ENCODE measurements around the gene DLK1.

DLK1 gene

DNA sequence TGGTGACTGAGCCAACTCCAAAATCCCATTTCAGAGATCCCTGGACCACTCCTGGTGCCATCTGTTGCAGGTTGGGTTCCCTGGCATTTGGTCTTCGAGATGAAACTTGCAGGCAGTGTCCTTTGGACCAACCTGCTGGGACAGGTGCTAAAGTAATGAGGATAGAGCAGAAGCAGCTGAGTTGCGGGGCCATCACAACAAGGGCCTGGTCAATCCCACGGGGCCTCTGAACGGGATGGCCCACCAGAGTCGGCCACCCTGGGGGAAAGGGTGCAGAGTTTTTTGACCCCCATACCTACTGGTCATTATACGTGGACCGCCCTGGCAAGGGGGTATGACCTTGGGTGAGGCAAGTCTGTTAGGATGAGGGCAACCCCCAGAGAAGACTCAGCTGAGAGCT, 39.3 kb downstream of the DLK1 start:
- no peak for DNase-seq

DNA sequence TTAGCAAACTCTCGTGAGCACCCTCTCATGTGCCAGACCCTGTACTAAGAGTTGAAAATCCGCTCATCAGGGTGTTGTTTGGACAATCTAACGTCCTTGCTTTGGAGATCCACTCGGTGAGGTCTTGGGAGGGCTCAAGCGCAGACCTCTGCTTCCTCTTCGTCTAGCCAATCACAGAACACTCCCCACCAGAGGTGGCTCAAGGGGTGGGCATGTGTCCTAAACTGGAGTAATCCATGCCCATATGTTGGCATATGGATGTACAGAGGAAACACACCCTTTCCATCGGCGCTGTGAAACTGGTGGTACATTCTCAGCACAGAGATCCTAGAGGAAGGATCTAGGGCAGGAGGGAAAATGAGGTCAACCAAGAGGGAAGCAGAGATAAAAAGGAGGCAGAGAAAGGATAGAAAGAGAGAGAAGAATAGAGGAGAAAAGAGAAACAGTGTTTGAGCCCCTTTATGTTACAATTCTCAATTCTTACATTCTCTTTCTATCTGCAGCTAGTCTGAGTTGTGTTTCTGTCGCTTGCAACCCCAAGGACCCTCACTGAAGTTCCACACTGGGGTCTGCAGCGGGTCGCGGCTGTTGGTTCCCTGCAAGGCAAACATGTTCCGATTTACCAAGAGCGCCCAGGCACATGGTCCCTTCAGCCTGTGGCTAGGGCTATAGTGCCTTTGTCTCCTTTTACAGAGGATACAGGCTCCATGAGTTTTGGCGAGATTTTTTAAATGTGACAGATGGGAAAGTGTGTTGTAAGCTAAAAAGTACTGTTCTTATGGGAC, 40.5 kb downstream of the DLK1 start:
- DNase-seq, result no peak

DNA sequence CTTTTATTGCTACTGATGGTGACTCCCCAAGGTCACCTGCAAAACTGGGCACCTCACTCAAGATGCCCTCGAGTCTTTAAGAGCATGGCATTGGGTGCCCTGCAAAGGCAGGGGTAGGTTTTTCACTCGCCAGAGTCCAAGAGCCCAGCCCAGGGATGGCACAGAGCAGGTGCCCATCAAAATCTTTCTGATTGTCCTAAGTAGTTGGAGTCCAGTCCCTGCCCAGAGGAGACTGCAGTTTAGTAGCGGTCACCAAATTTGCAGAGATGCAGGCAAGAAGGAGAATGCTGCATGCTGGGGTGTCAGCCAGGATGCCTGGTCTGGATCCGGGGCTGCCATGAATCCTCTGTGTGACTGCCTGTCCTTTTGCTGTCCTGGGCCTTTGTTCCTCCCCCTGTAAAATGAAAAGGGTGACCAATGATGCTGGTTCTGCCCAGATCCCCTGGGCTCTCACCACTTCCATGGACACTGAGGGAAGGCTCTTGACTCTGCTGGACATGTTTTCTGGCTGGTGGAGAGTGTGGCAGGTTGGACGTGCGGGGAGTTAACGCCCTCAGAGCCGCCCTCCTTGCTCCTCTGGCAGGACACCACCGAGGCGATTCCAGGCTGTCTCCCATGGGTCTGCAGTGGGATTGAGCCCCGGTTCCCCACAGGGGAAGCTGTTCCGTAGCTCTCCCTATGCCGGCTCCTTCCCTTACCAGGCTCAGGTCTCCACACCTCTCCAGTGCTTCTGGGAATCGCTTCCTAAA, 41.3 kb downstream of the DLK1 start:
- no peak for DNase-seq

DNA sequence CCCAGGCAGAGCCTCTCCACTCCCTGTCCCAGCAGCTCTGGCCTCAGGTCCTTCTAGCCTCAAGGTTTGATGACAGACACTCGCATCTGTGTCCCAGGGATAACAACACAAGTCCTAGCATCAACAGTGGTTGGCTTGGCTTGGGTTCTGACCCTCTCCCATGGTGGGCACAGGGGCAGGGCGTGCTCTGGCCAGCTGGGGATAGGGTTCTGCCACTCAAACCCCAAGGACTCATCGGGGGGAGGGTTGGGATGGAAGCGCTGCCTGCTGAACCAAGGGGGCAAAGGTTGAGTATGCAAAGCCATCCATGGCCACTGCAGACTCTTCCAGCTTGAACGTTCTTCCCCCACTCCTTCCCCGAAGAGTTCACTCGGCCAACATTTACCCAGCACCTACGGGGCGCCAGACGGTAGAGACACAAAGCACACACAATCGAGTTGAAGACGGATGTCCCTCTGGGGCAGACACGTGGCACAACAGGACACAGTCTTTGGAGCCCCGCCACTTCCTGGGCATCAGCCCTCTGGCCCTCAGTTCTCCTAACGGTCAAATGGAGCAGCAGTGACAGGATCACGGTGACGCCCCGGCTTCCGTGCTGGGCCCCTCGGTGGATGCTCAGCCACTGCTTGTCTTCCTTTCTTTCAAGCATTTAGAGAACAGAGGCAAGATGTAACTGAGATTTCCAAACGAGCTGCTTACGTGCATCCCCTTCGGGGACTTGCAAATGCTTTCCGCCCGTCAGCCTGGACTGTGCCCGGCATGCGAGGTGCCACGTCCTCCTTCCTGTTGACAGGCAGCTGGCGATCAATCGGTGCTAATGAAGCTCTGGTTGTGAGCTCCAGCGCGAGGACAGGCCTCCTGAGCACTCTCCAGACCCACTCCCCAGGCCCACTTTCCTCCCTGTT, 42.6 kb downstream of the DLK1 start:
- DNase-seq, result no peak

DNA sequence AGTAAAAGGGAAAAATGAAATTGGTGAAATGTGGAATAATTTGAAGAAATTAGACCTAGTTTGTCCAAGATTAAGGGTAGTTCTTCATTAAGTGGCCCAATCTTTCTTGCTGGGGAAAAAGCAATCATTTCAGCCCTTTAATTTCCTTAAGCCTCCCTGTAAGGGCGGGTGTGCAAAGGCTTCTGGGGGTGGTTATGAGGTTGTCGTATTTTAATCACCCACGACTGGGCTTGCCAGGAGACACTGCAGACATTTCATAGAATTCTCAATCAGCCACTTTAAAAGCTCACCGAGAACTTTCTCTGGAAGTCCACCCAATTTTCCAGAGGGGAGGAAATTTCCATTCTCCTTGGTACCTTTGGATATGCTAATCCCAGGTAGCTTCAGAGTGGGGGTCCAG, 43.4 kb downstream of the DLK1 start:
- DNase-seq, result no peak

DNA sequence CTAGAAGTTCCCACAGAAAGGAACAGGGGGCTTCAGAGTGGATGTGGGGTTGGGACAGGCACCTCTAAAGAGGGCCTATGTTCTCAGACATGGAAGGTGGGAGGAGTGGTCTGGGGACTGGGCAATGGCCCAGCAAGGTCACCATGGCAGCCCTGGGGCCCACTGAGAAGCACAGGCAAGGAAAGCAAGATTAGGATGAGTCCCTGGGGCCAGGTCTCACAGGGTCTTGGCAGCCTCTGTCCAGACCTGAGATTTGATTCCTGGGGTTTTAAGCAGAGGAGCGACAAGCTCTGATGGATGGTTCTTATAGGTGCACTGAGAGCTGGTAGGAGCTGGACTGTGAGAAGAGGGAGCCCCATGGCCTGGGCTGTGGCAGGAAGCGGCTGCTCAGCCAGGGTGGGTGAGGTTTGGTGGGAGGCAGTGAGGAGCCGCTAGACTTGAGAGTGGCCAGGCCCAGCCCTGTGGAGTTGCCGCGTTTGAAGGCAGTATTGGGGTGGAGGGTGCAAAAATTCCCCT, 44.0 kb downstream of the DLK1 start:
- no peak for DNase-seq

DNA sequence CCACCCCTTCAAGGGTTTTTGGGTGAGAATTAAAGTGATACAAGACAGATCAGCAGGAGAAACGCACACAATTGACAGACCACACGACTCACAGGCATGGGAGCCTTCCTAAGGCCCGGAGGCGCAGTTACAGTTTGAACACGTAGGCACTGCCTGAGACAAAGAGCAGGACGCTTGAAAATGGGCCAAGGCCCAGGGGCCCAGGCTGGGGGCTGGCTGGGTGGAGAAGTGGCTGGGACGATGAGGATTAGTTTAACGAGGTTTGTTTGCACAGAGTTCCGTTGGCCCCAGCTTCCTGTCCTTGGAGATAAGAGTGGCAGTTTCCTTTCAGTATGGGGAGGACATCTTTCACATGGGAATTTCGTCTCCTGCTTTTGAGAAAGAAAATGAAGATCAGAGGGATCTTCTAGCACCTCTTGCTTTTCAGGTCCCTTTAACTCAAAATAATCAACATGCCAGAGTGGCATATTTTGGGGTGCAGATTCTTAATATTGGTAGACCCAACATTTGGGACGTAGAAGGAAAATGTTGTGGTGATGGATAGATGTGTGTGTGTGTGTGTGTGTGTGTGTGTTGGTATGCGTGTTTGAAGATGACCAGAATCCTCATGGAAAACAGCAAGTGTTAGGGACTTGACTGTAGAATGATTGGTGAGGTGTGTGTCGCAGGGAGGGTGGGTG, 44.6 kb downstream of the DLK1 start:
- no peak for DNase-seq

DNA sequence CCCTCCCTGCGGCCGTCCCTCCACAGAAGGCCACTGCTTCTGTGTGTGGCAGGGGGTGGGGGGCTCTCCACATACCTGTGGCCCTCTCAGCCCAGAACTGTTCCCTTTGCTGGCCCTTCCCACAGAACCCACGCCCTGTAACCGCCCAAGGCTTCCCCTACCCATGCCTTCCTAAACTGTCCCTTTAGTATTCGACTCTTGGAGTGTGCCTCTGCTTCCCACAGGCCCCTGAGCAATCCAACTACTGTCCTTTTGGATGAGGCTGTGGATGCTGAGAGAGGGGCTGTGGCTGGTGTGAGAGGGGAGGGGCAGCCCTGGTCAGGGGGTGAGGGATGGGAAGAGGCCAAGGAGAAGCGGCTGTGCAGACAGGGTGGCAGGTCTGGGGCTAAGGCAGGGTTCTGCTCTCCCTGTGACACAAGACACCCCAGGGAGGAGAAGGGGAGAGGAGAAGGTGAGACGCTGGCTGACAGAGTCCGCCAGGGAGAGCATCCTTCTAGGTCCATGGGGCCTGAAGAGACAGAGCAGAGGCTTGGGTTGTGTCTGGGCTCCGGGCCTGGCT, 46.0 kb downstream of the DLK1 start:
- no peak for DNase-seq

DNA sequence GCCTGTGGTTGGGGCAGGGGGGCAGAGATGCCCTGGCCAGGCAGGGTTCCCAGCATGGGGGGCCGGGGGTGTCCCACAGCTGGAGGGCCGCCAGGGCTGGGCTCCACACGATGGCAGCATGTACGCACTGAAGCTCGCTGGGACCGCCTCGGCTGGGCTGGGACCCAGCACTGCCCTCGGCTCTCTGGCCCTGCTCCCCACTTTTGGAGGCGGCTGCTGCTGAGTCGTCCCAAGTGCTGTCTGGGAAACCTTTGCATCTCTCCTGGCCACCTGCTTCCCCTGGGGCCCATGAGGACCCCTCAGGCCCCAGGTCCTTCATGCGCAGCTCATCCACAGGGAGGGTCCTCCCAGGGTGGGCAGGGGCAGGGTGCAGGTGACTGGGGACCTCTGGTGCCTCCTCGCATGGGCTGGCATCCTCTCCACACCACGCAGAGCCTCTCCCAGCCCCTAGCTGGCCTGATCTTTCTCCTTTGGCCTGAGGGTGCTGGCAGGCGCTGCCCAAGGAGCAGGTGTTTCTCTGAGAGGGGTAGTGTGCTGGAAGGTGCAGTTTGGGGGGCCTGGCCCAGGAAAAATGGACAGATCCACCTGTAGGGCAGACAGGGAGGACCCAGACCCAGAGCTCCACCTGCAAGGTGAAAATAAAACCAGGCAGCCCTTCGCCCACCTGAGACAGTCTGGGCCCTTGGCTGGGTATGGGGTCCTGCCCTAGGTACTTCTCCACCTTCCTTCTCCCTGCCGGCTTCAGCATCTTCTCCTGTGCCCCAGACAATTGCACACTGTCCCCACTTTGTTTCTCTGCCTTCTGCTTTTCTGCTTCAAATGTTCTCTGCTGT, 46.9 kb downstream of the DLK1 start:
- no peak for DNase-seq

DNA sequence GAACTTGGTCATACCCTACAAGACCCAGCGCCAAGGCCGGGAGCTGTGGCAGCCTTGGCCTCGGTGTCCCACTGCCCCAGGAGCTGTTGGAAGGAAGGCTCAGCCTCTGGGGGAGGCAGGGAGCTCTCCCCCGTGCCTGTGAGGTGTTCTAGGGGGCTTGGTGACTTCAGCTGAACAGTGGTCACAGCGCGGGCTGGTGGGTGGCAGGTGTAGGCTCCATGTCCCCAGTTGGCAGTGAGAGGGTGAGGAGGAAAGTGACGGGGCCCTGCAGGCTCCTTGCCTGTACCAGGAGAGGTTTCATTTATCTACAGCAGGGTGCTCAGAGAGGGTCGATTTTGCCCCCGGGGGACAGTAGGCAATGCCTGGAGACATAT, 47.5 kb downstream of the DLK1 start:
- DNase-seq, result no peak

DNA sequence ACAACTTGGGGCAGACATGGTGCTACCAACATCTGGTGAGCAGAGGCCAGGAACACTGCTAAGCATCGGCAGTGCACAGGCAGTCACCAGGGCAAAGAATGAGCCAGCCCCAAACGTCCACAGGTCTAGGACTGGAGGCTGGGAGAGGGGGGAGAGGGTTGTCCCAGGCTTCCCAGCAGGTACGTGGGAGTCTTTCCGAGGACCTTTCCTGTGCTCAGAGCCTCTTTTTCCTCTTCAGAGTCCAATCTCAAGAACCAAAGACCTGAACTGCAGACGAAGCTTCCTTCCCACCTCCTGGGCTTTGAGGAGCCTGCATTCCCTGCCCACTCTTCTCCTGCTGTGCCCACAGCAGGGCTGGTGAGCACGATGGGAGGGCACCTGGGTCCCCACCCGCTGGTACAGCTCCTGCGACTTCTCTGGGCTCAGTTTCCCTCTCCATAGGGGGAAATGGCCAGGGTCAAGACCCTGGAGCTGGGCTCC, 48.7 kb downstream of the DLK1 start:
- no peak for DNase-seq

DNA sequence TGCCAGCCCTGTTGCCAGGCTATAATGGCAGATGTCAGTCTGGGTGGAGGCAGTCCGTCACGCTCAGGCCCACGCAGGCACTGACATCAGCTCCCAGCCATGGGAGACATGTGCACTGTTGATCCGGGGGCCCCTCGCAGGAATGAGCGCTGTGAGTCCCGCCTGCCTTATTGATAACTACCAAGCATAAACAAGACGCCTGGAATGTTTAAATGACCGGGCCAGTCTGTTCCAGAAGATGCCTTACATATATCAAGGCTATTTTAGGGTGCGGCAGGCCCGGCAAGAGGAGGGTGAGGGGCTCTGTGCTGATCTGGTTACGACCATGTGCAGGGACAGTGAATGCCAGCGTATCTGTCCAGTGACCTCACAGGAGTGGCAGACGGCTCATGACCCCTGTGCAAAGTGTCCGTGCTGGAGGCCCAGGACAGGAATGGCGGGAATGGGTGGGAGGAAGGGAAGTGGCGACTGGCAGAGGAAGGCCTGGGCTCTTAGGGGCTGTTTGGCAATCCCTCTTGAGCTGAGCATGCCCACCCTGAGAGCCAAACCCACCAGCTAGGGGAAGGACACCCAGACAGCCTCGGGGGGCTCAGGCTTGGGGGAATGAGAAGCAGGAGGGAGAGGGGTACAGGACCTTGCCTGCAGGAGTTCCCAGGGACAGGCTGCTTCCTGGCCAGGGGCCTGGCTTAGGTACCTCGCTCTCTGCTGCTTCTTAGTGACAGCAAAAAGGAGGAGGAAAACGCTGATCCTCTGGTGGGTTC, 49.3 kb downstream of the DLK1 start:
- no peak for DNase-seq

DNA sequence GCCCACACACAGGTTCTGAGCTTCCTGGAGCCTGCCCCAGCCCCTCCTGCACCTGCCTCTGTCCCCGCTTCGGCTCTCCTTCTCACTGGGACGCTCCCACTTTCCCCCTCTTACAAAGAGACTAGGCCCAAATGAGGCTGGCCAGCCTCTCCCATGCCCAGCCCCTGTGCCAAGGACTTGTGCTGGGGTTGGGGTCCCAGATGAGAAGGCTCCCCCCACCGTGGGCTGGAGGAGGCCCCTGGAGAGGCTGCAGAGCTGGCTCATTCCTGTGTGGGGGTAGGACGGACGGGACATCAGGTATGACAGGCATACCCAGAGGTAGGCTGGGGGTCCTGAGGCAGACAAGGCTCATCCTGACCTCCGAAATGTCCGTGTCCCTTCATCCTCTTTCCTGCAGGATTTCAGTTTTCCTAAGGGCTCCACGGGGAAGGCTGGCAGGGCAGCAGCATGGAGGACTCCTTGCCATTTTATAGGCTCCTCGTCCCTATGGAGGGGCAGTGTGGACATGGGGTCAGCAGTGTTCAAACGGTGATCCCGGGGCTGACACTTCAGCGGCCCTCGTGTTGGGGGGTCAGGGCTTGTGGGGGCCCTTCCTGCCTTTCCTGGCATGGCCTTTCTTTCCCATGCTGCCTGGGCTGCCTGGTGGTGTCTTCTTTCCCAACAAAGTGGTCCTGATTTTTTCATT, 50.1 kb downstream of the DLK1 start:
- DNase-seq, result no peak

DNA sequence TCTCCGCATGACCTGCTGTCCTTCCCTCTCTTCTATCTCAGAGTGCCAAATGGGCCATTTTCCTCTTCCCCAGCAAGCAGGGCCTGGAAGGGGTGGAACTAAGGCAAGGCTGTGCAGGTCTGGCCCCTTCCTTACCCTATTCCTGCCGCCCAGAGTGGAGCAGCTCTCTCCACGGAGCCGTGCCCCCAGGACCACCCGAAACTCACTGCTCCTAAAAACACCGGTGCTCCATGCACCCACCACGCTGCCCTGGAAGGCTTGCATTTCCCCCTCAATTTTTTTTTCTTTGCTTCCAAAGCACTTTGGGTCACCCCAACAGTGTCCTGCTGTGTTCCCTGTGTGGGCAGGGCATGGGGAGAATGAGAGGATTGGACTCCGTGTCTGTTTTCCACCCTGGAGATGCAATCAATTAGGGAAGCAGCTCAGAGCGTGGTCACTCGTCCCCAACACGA, 50.7 kb downstream of the DLK1 start:
- no peak for DNase-seq

DNA sequence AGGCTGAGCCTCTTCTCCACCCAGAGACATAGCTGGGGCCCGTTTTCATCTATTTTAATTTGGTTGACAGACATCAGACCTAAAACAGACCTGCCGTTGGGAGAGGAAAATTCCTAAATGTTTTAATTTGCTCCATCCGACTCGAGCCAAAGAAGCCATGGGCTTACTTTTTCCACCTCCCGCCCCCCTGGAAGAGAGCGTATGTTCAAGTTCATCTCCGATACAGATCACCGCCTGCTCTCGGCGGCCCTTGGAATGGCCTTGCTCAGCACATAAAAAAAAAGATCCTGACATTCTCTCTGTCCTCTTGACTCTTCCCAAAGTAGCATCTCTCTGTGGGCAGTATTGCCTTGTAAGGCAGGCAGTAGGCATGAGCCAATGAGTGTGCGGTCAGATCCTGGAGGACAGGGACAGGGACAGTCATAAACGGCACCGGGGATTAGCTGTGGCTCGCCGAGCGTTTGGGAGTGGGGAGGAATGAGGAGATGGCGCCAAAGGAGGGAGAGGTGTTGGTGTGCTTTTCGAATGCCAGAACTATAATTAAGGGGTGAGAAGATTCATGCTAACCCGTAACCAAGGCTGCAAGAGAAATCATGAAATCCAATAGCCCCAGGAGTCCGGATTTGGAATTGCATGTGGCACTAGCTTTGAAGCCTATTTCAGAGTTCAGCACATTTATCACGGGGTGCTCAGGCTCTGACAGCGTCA, 51.3 kb downstream of the DLK1 start:
- no peak for DNase-seq

DNA sequence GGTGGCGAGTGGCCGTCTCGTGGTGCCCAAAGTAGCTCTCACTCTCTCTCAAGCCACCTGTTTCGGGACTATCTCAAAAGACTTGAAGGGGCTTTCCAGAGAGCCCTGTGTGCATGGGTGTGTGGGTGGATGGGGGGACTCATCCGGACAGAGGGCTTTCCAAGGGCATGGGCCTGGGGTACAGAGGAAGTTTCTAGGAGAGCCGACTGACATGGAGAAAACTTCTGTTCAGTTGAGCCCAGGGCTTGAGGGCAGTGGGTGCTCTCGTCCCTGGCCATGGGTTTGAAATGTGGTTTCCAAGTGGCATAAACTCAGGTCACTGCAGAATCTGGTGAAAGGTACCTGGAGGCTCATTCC, 51.8 kb downstream of the DLK1 start:
- no peak for DNase-seq

DNA sequence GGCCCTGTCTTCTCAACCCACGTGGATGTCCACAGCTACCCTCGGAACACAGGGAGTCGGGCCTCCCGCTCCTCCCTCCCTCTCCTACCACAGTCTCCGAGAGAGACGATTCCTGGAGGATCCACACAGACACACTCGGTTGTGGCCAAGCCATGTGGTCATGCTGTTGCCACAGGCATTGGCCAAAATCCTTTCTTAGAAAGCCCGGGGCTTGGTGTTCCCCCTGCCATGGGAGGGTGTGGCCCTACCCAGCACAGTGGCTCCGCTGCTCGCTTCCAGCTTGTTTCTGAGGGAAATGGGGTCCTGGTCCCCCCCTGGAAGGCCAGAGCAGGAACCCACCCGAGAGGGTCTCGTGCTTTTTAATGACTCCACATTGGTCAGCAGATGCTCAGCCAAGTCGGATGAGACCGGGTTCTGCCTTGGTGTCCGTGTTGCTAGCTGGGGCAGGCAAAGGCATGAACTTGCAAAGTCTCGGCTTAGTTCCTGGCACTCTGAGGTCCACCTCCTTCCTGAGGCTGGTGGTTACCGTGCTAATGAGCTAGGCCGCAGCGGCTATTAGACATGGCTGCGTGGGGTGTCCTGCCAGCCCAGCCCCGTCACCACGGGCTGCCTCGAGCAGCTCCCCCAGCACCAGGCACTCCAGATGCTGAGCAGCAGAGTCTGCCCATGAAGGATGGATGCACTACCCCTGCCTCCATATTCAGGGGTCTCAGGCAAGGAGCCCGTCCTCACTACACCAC, 52.4 kb downstream of the DLK1 start:
- DNase-seq, result no peak

DNA sequence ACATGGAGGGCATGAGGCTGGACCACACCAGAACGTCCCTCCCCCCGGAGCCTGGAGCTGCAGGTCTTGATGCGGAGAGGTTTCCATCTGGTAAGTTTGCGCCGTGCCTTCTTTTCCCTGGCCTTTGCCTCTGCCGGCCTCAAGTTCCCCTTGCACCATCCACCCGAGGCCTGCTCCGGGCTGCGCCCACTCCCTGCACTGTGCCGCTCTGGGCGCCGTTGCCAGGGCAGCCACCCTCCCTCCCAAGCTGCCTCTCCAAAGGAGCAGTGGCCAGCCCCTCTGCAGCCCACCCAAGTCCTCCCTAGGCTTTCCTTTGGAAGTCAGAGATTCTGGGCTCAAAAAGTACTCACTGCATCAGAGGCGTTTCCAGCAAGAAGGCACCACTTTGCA, 53.0 kb downstream of the DLK1 start:
- no peak for DNase-seq

DNA sequence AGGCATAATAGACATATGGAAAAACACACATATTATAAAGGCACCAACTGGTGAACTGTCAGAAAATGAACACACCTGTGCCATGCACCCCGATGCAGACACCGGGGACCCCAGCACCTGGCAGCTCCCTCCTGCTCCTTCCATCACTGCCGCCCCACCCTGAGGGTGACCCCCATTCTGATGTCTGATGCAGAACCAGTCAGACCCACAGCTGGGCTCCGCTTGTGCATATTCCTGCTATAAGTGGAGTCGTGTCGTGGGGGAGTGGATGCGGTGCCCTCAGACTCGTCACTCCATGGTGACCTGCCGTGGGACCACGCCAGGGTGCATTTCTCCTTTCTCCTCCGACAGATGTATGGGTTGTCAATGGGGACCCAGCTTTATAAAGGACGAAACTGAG, 53.6 kb downstream of the DLK1 start:
- DNase-seq, result no peak

Data from CD4-positive, alpha-beta T cell treated with Interleukin-12 subunit alpha and Interleukin-12 subunit beta, for 1 hour (primary cell).